AG04450 (cell line): ENCODE data around the gene CERS6. TPM values are rescaled to one million over a fixed set of nuclear protein-coding genes. Genes with fewer than 3 reads are reported as not detected.
"Not testable (repeated sequence)": the region's sequence is repeated elsewhere in the genome, so short reads cannot be mapped to it uniquely, and the experiment has no call there.

Experiments
- CTCF ChIA-PET: fragments of 300-600, 350-600 bp; formaldehyde crosslinking; extraction: SDS; loops from one replicate; lab custom pipeline; 2022; ENCODE audit warnings: antibody characterized with exemption, inconsistent platforms; lab: Charles Lee
- POLR2A ChIA-PET: fragments of 350-600 bp; formaldehyde crosslinking; extraction: SDS; loops from one replicate; lab custom pipeline; 2021; ENCODE audit warnings: antibody characterized with exemption, inconsistent platforms; lab: Yijun Ruan, JAX
- DNase-seq: peaks from one replicate; pipeline ENCODE4 v3.0.0-alpha.2; 2011; ENCODE audit warnings: low read depth, low spot score
- H3K27ac ChIP-seq: one replicate; pipeline ENCODE4 v1.5.1; 2012; ENCODE audit warnings: low read depth, low read length, control low read depth
- H3K27me3 ChIP-seq: one replicate; pipeline ENCODE4 v1.6.0; 2012; ENCODE audit warnings: low read length; ENCODE audit not compliant: control insufficient read depth, insufficient read depth
- H3K4me3 ChIP-seq: 2 replicates; pipeline ENCODE4 v1.5.1; 2011; ENCODE audit warnings: mild to moderate bottlenecking, low read depth, low read length, control low read depth
- H3K9me3 ChIP-seq: 2 replicates; pipeline ENCODE4 v1.5.1; 2012; ENCODE audit warnings: low read length; ENCODE audit not compliant: control insufficient read depth, insufficient read depth
- CTCF ChIP-seq: IDR thresholded peaks from 2 replicates; pipeline ENCODE4 v1.5.1; 2011; ENCODE audit warnings: low read depth, low read length, control low read depth, inconsistent platforms
- polyA plus RNA-seq: library from polyadenylated mRNA; depleted of rRNA; stranded (reverse); fragments of >200 nt; gene quantifications from 2 replicates; pipeline ENCODE4 v1.2.3, GENCODE V29; 2011

CERS6 gene
- polyA plus RNA-seq, 1 experiment, result 6.2 TPM

GRCh38 chr2:168486477-168486876 lies 30.4 kb downstream of the CERS6 start:
- CTCF ChIA-PET, result no interaction called here
- DNase-seq, result no peak
- TF ChIP-seq CTCF, result no peak
- Histone ChIP-seq H3K4me3 (no peak overlapping the region), H3K9me3 (no peaks in the 10 kb centered on the region), H3K27ac (no peak overlapping the region), H3K27me3 (no peaks in the 10 kb centered on the region)
- POLR2A ChIA-PET, result no interaction called here

- ChIA-PET POLR2A (no interaction called here), CTCF (no interaction called here)
- peak overlapping the region; percentile 53 for H3K27ac ChIP-seq
- no peaks in the 10 kb centered on the region for H3K27me3 ChIP-seq
- no peak for DNase-seq
- no peaks in the 10 kb centered on the region for H3K9me3 ChIP-seq
- TF ChIP-seq CTCF, result no peak
- no peak overlapping the region for H3K4me3 ChIP-seq
These were observed 34.2 kb downstream of the CERS6 start for GRCh38 chr2:168490015-168490874.

GRCh38 chr2:168490946-168491605 lies 35.0 kb downstream of the CERS6 start:
- ChIA-PET POLR2A (no interaction called here), CTCF (no interaction called here)
- no peak for TF ChIP-seq CTCF
- Histone ChIP-seq H3K27ac (no peak overlapping the region), H3K27me3 (no peaks in the 10 kb centered on the region), H3K9me3 (no peaks in the 10 kb centered on the region), H3K4me3 (no peak overlapping the region)
- no peak for DNase-seq

GRCh38 chr2:168491728-168492127 lies 35.7 kb downstream of the CERS6 start:
- H3K27me3 ChIP-seq, H3K27ac ChIP-seq, H3K9me3 ChIP-seq, POLR2A ChIA-PET, DNase-seq, CTCF ChIA-PET, H3K4me3 ChIP-seq: not testable (repeated sequence)

GRCh38 chr2:168493219-168493618 lies 37.1 kb downstream of the CERS6 start:
- DNase-seq, CTCF ChIA-PET, H3K9me3 ChIP-seq, H3K27ac ChIP-seq, POLR2A ChIA-PET, H3K4me3 ChIP-seq, H3K27me3 ChIP-seq: not testable (repeated sequence)

- H3K9me3 ChIP-seq, result no peaks in the 10 kb centered on the region
- DNase-seq, result no peak
- peak; percentile 20; the same call in 1 of the 2 replicates for TF ChIP-seq CTCF
- H3K27me3 ChIP-seq, result no peaks in the 10 kb centered on the region
- CTCF ChIA-PET, result no interaction called here
- no peak overlapping the region for H3K4me3 ChIP-seq
- POLR2A ChIA-PET, result no interaction called here
- H3K27ac ChIP-seq, result no peak overlapping the region
These were observed 38.2 kb downstream of the CERS6 start for GRCh38 chr2:168494190-168494711.
